GM18526 (cell line): ENCODE results near the gene SRGAP2B.
"Not testable (repeated sequence)": the region's sequence is repeated elsewhere in the genome, so short reads cannot be mapped to it uniquely, and the experiment has no call there.

ENCODE experiments used
- POLR2A ChIP-seq: IDR thresholded peaks from 3 replicates; pipeline ENCODE4 v1.6.1; 2011; ENCODE audit not compliant: insufficient read length; ENCODE audit errors: extremely low read depth

SRGAP2B gene

GRCh38 chr1:145095284-145096057 lies at the start of gene SRGAP2B, which contains the start of gene FAM72D:
SRGAP2B (minus strand) TSS chr1:145095328; CDS start chr1:145092901, 2,427 bp downstream.
FAM72D (plus strand) TSS chr1:145095974; CDS start chr1:145096848, 874 bp downstream.
- TF ChIP-seq POLR2A: not testable (repeated sequence)
